ENCODE results near the gene MUC6. TPM values are rescaled to one million over a fixed set of nuclear protein-coding genes. Genes with fewer than 3 reads are reported as not detected.

MUC6 gene
- total RNA-seq, 2 donors from 2014 or later: not detected

GRCh38 chr11:1038361-1038760 is 1.8 kb upstream of the MUC6 start:
- DNase-seq (ENCODE audit: low spot score): no peak
- no peak overlapping the region for H3K27ac ChIP-seq
- no peaks in the 10 kb centered on the region for H3K27me3 ChIP-seq
- H3K4me1 ChIP-seq: peaks cover 0 to 7% of the 10 kb centered on the region in 2 donors
- H3K9me3 ChIP-seq: no peaks in the 10 kb centered on the region
- H3K4me3 ChIP-seq: no peak overlapping the region
- no peaks in the 10 kb centered on the region for H3K36me3 ChIP-seq
- TF ChIP-seq CTCF (IDR thresholded peaks at IDR 0.05): no peak

- Histone ChIP-seq H3K36me3 (no peaks in the 10 kb centered on the region), H3K9me3 (no peaks in the 10 kb centered on the region), H3K27ac (no peak overlapping the region), H3K4me3 (no peak overlapping the region), H3K27me3 (no peaks in the 10 kb centered on the region), H3K4me1 (peaks cover 0 to 7% of the 10 kb centered on the region in 2 donors)
- DNase-seq (ENCODE audit: low spot score): no peak
- TF ChIP-seq CTCF (IDR thresholded peaks at IDR 0.05): no peak
Measured at GRCh38 chr11:1037506-1038055, 1.1 kb upstream of the MUC6 start.

GRCh38 chr11:1036931-1037330 is 413 bp upstream of the MUC6 start:
- no peak overlapping the region for H3K27ac ChIP-seq
- H3K9me3 ChIP-seq: no peaks in the 10 kb centered on the region
- TF ChIP-seq CTCF (IDR thresholded peaks at IDR 0.05): no peak
- peaks cover 0 to 3% of the 10 kb centered on the region in 2 donors for H3K4me1 ChIP-seq
- no peak overlapping the region for H3K4me3 ChIP-seq
- H3K36me3 ChIP-seq: no peaks in the 10 kb centered on the region
- no peak for DNase-seq (ENCODE audit: low spot score)
- H3K27me3 ChIP-seq: no peaks in the 10 kb centered on the region

GRCh38 chr11:1035577-1036283 is 788 bp downstream of the MUC6 start:
- TF ChIP-seq CTCF (IDR thresholded peaks at IDR 0.05): no peak
- Histone ChIP-seq H3K4me3 (no peak overlapping the region), H3K27me3 (no peaks in the 10 kb centered on the region), H3K27ac (no peak overlapping the region), H3K36me3 (no peaks in the 10 kb centered on the region), H3K4me1 (no peaks in the 10 kb centered on the region), H3K9me3 (no peaks in the 10 kb centered on the region)
- DNase-seq (ENCODE audit: low spot score): no peak

- H3K9me3 ChIP-seq: no peaks in the 10 kb centered on the region
- no peak for TF ChIP-seq CTCF (IDR thresholded peaks at IDR 0.05)
- H3K4me3 ChIP-seq: no peak overlapping the region
- no peak overlapping the region for H3K27ac ChIP-seq
- H3K4me1 ChIP-seq: no peaks in the 10 kb centered on the region
- H3K27me3 ChIP-seq: no peaks in the 10 kb centered on the region
- DNase-seq (ENCODE audit: low spot score): no peak
- H3K36me3 ChIP-seq: no peaks in the 10 kb centered on the region
Measured at GRCh38 chr11:1034456-1035295, 1.8 kb downstream of the MUC6 start.
